H9 (cell line): ENCODE results near the gene DPP8. TPM values are rescaled to one million over a fixed set of nuclear protein-coding genes. Genes with fewer than 3 reads are reported as not detected.

Experiments used
- DNase-seq: peaks from one replicate; pipeline ENCODE4 v3.0.0-alpha.2; 2017
- H2AFZ ChIP-seq: one replicate; pipeline ENCODE4 v1.6.1; 2013; ENCODE audit warnings: mild to moderate bottlenecking, low read length, control low read depth, moderate library complexity
- H2AK5ac ChIP-seq: 2 replicates; pipeline ENCODE4 v1.6.1; 2013; ENCODE audit warnings: low read length, control low read depth, mixed read lengths; ENCODE audit not compliant: insufficient read length
- H2BK120ac ChIP-seq: one replicate; pipeline ENCODE4 v1.6.1; 2013; ENCODE audit warnings: low read depth, mild to moderate bottlenecking, low read length, control low read depth, inconsistent platforms; ENCODE audit not compliant: poor library complexity, severe bottlenecking
- H2BK12ac ChIP-seq: 2 replicates; pipeline ENCODE4 v1.6.1; 2013; ENCODE audit warnings: low read length, control low read depth, mixed read lengths, low read depth; ENCODE audit not compliant: insufficient read length
- H2BK15ac ChIP-seq: 2 replicates; pipeline ENCODE4 v1.6.1; 2013; ENCODE audit warnings: low read depth, low read length, control low read depth
- H2BK20ac ChIP-seq: one replicate; pipeline ENCODE4 v1.6.1; 2013; ENCODE audit warnings: low read depth, mild to moderate bottlenecking, low read length, control low read depth, inconsistent platforms; ENCODE audit not compliant: poor library complexity, severe bottlenecking
- H2BK5ac ChIP-seq: 2 replicates; pipeline ENCODE4 v1.6.1; 2013; ENCODE audit warnings: low read length, control low read depth, mixed read lengths; ENCODE audit not compliant: insufficient read length
- H3K14ac ChIP-seq: 2 replicates; pipeline ENCODE4 v1.6.1; 2013; ENCODE audit warnings: low read length, control low read depth; ENCODE audit not compliant: insufficient read depth
- H3K18ac ChIP-seq: 2 replicates; pipeline ENCODE4 v1.6.1; 2013; ENCODE audit warnings: low read depth, mild to moderate bottlenecking, mixed read lengths, low read length, control low read depth; ENCODE audit not compliant: insufficient read length
- H3K23ac ChIP-seq: 2 replicates; pipeline ENCODE4 v1.6.1; 2013; ENCODE audit warnings: low read length, control low read depth, mixed read lengths, low read depth; ENCODE audit not compliant: insufficient read length
- H3K23me2 ChIP-seq: 2 replicates; pipeline ENCODE4 v1.6.1; 2013; ENCODE audit warnings: low read depth, mild to moderate bottlenecking, mixed read lengths, low read length, control low read depth; ENCODE audit not compliant: insufficient read length, poor library complexity, severe bottlenecking
- H3K27ac ChIP-seq: 2 replicates; pipeline ENCODE4 v1.5.1; 2013; ENCODE audit warnings: low read length, control low read depth, mixed read lengths, low read depth; ENCODE audit not compliant: insufficient read length
- H3K27me3 ChIP-seq: 2 replicates; pipeline ENCODE4 v1.6.1; 2013; ENCODE audit warnings: low read length, control low read depth, inconsistent platforms; ENCODE audit not compliant: insufficient read depth
- H3K4ac ChIP-seq: 2 replicates; pipeline ENCODE4 v1.6.1; 2013; ENCODE audit warnings: low read depth, mild to moderate bottlenecking, control low read depth, inconsistent platforms, low read length, moderate library complexity
- H3K4me1 ChIP-seq: 2 replicates; pipeline ENCODE4 v1.6.1; 2013; ENCODE audit warnings: low read length, control low read depth, inconsistent platforms; ENCODE audit not compliant: insufficient read depth
- H3K4me2 ChIP-seq: 2 replicates; pipeline ENCODE4 v1.6.1; 2013; ENCODE audit warnings: low read length, control low read depth, mixed read lengths; ENCODE audit not compliant: insufficient read length, insufficient read depth
- H3K56ac ChIP-seq: 2 replicates; pipeline ENCODE4 v1.6.1; 2013; ENCODE audit warnings: low read depth, mild to moderate bottlenecking, mixed read lengths, low read length, control low read depth; ENCODE audit not compliant: insufficient read length
- H3K79me1 ChIP-seq: 2 replicates; pipeline ENCODE4 v1.6.1; 2013; ENCODE audit warnings: low read depth, mild to moderate bottlenecking, moderate library complexity, low read length, control low read depth, inconsistent platforms; ENCODE audit not compliant: insufficient read depth, poor library complexity, severe bottlenecking
- H3K79me2 ChIP-seq: 2 replicates; pipeline ENCODE4 v1.6.1; 2013; ENCODE audit warnings: low read length, control low read depth, inconsistent platforms; ENCODE audit not compliant: insufficient read depth
- H3K9ac ChIP-seq: 2 replicates; pipeline ENCODE4 v1.6.1; 2013; ENCODE audit warnings: low read length, control low read depth, mixed read lengths; ENCODE audit not compliant: insufficient read length; ENCODE audit errors: extremely low read depth
- H3K9me3 ChIP-seq: one replicate; pipeline ENCODE4 v1.6.1; 2013; ENCODE audit warnings: low read depth, low read length, inconsistent platforms; ENCODE audit not compliant: control insufficient read depth
- H3T11ph ChIP-seq: one replicate; pipeline ENCODE4 v1.6.1; 2013; ENCODE audit warnings: mild to moderate bottlenecking, low read length, control low read depth, inconsistent platforms
- H4K20me1 ChIP-seq: one replicate; pipeline ENCODE4 v1.6.1; 2013; ENCODE audit not compliant: control insufficient read depth, insufficient read length, insufficient read depth
- H4K5ac ChIP-seq: 2 replicates; pipeline ENCODE4 v1.6.1; 2013; ENCODE audit warnings: low read depth, mild to moderate bottlenecking, mixed read lengths, low read length, control low read depth; ENCODE audit not compliant: insufficient read length
- H4K8ac ChIP-seq: replicated peaks from 2 replicates; pipeline ENCODE4 v1.6.1; 2013; ENCODE audit warnings: low read length, control low read depth, mixed read lengths, low read depth; ENCODE audit not compliant: insufficient read length
- H4K91ac ChIP-seq: 2 replicates; pipeline ENCODE4 v1.6.1; 2013; ENCODE audit warnings: low read depth, mild to moderate bottlenecking, moderate library complexity, mixed read lengths, low read length, control low read depth; ENCODE audit not compliant: insufficient read length
- H3K27ac Mint-ChIP-seq, 3 experiments: 2 replicates in 2 of 3; 3 replicates in 1 of 3; pipeline ENCODE4 v1.8.0; 2020 to 2021; ENCODE audit warnings: mixed read lengths in 3 of 3, mild to moderate bottlenecking in 1 of 3, moderate library complexity in 1 of 3
- H3K27me3 Mint-ChIP-seq: 2 replicates; pipeline ENCODE4 v1.8.0; 2021; ENCODE audit warnings: low read depth, mild to moderate bottlenecking, moderate library complexity, mixed read lengths
- H3K36me3 Mint-ChIP-seq, 3 experiments: 2 replicates in 2 of 3; 3 replicates in 1 of 3; pipeline ENCODE4 v1.8.0; 2020 to 2021; ENCODE audit warnings: low read depth in 3 of 3, mixed read lengths in 3 of 3; ENCODE audit not compliant: insufficient read depth in 1 of 3
- H3K4me1 Mint-ChIP-seq, 2 experiments: 2 replicates each; pipeline ENCODE4 v1.8.0; 2020; ENCODE audit warnings: mixed read lengths in 2 of 2
- H3K4me3 Mint-ChIP-seq, 2 experiments: 2 replicates in 1 of 2; 3 replicates in 1 of 2; pipeline ENCODE4 v1.8.0; 2020 to 2021; ENCODE audit warnings: mild to moderate bottlenecking in 2 of 2, mixed read lengths in 2 of 2, moderate library complexity in 1 of 2
- H3K9me3 Mint-ChIP-seq, 2 experiments: 2 replicates in 1 of 2; 3 replicates in 1 of 2; pipeline ENCODE4 v1.8.0; 2020; ENCODE audit warnings: mild to moderate bottlenecking in 2 of 2, mixed read lengths in 2 of 2, moderate library complexity in 1 of 2
- WGBS: extraction: QIAGEN DNeasy Blood & Tissue Kit; methylation state at CpG from one replicate; pipeline ENCODE4 v1.1.7; 2013; ENCODE audit warnings: missing lambda C conversion rate, low lambda C conversion rate, mixed read lengths; ENCODE audit not compliant: insufficient read length; ENCODE audit errors: extremely low coverage; 5-methylcytosine and 5-hydroxymethylcytosine counted together
- total RNA-seq: library from RNA; stranded (reverse); gene quantifications from 2 replicates; pipeline ENCODE4 v1.2.1, GENCODE V29; 2021
- TF ChIP-seq, protein P1 (sequence below): fragments of 200-600 bp; sonication (generic); conservative IDR thresholded peaks from 3 replicates; pipeline ENCODE4 v1.8.0; 2021; ENCODE audit warnings: antibody characterized with exemption, mild to moderate bottlenecking

DPP8 gene
- total RNA-seq, 1 experiment from 2014 or later: 26.6 TPM

DNA sequence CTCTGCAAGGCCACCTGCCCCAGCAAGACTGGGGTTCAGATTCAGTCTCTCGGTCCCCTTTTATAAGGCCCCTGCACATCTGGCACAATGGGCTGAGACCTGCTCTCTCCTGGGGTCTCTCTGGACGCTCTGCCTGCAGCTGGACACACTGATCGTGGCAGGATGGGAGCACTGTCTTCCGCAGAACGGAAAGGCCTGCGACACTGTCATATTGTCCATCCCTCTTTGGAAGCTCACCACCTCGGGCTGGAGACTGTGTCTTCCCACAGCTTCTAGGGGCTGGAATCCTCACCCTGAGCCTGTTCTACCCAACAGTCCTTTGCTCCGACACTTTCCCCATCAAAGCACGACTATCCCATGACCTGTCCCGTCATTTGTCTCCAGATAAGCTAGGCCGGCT, 83.3 kb downstream of the DPP8 start:
- Histone ChIP-seq H3K23ac (no peak overlapping the region), H3K79me2 (no peaks in the 10 kb centered on the region), H2BK120ac (no peak overlapping the region), H3K27me3 (no peaks in the 10 kb centered on the region), H4K8ac (no peak overlapping the region), H2BK15ac (no peak overlapping the region), H2BK20ac (no peak overlapping the region), H3K79me1 (no peaks in the 10 kb centered on the region), H3K56ac (no peak overlapping the region), H3K18ac (no peak overlapping the region), H4K5ac (no peak overlapping the region), H2AK5ac (no peak overlapping the region), H3K23me2 (no peaks in the 10 kb centered on the region), H3K9ac (no peak overlapping the region), H2AFZ (no peak overlapping the region), H3K4me2 (no peak overlapping the region), H3K4me1 (no peaks in the 10 kb centered on the region), H3K4ac (no peak overlapping the region), H2BK12ac (no peak overlapping the region), H4K91ac (no peak overlapping the region), H3K27ac (no peak overlapping the region), H3K14ac (no peak overlapping the region; the same call in 1 of the 2 replicates), H3T11ph (no peak overlapping the region), H4K20me1 (peaks cover 3% of the 10 kb centered on the region), H2BK5ac (no peak overlapping the region), H3K9me3 (no peaks in the 10 kb centered on the region)
- Mint-ChIP-seq H3K4me3 (no peak overlapping the region), H3K36me3 (no peaks in the 10 kb centered on the region), H3K27me3 (no peaks in the 10 kb centered on the region), H3K27ac (no peak overlapping the region; a peak in 1 of 7 replicates), H3K4me1 (peaks cover 10% of the 10 kb centered on the region in 2 experiments), H3K9me3 (no peaks in the 10 kb centered on the region)
- no peak for DNase-seq
- TF ChIP-seq, protein P1, sequence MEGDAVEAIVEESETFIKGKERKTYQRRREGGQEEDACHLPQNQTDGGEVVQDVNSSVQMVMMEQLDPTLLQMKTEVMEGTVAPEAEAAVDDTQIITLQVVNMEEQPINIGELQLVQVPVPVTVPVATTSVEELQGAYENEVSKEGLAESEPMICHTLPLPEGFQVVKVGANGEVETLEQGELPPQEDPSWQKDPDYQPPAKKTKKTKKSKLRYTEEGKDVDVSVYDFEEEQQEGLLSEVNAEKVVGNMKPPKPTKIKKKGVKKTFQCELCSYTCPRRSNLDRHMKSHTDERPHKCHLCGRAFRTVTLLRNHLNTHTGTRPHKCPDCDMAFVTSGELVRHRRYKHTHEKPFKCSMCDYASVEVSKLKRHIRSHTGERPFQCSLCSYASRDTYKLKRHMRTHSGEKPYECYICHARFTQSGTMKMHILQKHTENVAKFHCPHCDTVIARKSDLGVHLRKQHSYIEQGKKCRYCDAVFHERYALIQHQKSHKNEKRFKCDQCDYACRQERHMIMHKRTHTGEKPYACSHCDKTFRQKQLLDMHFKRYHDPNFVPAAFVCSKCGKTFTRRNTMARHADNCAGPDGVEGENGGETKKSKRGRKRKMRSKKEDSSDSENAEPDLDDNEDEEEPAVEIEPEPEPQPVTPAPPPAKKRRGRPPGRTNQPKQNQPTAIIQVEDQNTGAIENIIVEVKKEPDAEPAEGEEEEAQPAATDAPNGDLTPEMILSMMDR: no peak
- WGBS: no CpG with 5 or more reads among the region's 11 CpGs
